ENCODE data around the gene GPR151. TPM values are rescaled to one million over a fixed set of nuclear protein-coding genes. Genes with fewer than 3 reads are reported as not detected.

The GPR151 gene
- total and polyA plus RNA-seq, 2 experiments from 2014 or later: 0.03 TPM; not detected in 1

DNA sequence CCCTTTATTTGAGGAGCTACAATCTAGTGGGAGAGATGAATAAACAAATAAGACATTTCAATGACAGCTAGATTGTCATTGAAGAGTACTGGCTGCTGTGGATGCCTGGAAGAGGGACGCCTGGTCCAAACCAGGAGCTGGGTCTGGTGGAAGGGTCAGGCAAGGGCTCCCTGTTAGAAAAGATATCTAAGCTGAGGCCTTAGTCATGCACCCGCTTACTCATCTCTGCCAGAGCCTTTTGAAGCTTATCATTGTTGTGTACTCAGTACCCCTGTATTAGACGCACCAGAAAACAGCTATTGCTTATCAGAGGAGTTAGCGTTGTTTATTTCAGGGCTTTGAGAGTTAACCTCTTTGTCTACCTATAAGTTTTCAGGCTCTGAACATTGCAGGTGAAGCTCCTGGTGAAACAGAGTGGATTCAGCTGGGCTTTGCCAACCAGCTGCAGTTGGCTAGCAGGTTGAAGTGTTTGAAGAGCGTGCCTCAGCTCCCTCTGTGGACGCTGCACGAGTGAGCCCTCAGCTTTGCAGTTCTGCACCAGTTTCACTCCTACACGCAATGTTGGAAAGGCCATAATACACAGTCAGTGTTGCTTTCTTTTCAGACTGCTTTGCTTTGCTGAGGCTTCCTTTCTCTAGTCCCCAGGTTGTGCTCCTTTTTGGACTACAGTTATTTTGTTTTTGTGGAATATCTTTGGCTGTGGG, 5.6 kb upstream of the GPR151 start:
- H2AFZ ChIP-seq: no peak overlapping the region
- H4K20me1 ChIP-seq (ENCODE audit: insufficient read depth, poor library complexity, severe bottlenecking): no peaks in the 10 kb centered on the region
- H3K4me3 ChIP-seq: no peak overlapping the region
- no peaks in the 10 kb centered on the region for H3K9me2 ChIP-seq (replicated peaks; ENCODE audit: insufficient read depth)
- H3K27ac ChIP-seq: peak overlapping the region; percentile 19
- no peak for DNase-seq (ENCODE audit: low spot score)
- H3K27me3 ChIP-seq: no peaks in the 10 kb centered on the region
- no peaks in the 10 kb centered on the region for H3K36me3 ChIP-seq (replicated peaks; ENCODE audit: insufficient read depth, low read depth)
- TF ChIP-seq EZH2 (IDR thresholded peaks at IDR 0.05; ENCODE audit: borderline replicate concordance): no peak
- no peak for TF ChIP-seq EZH2phosphoT487 (IDR thresholded peaks at IDR 0.05; ENCODE audit: low read depth, severe bottlenecking, unreplicated experiment)
- H3K9me3 ChIP-seq (ENCODE audit: low read depth): no peaks in the 10 kb centered on the region
- H3K4me1 ChIP-seq (ENCODE audit: insufficient read depth): peaks cover 8% of the 10 kb centered on the region
- no peaks in the 10 kb centered on the region for H3K79me2 ChIP-seq
- H3K4me2 ChIP-seq: no peak overlapping the region
- WGBS (ENCODE audit: low lambda C conversion rate, missing lambda C conversion rate): 46% methylated on average over 8 of the region's 8 CpGs

DNA sequence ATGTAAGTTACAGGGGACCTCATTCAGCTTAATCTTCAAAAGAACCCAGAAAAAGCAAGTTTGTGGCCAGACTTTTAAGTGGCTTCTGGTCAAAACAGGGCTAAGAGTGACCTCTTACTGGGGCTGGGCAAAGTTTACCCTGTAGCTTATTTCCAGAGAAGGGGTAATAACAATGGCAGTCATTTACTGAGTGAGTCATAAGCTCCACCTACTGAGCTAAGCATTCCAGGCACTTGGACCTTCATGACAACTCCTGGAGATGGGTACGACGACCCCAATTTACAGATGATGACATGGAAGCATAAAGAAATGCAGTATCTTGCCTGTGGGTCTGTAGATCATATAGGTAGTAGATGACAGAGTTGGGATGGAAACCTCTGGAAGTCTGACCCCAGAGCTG, 4.7 kb upstream of the GPR151 start:
- H3K4me2 ChIP-seq: no peak overlapping the region
- H3K4me3 ChIP-seq: no peak overlapping the region
- H3K27me3 ChIP-seq: no peaks in the 10 kb centered on the region
- DNase-seq (ENCODE audit: low spot score): peak; percentile 43
- no peaks in the 10 kb centered on the region for H3K79me2 ChIP-seq
- H3K4me1 ChIP-seq (ENCODE audit: insufficient read depth): peaks cover 8% of the 10 kb centered on the region
- no peak overlapping the region for H2AFZ ChIP-seq
- no peaks in the 10 kb centered on the region for H4K20me1 ChIP-seq (ENCODE audit: insufficient read depth, poor library complexity, severe bottlenecking)
- H3K9me2 ChIP-seq (replicated peaks; ENCODE audit: insufficient read depth): no peaks in the 10 kb centered on the region
- H3K9me3 ChIP-seq (ENCODE audit: low read depth): no peaks in the 10 kb centered on the region
- 67% methylated on average over 2 of the region's 2 CpGs for WGBS (ENCODE audit: low lambda C conversion rate, missing lambda C conversion rate)
- peak overlapping the region; percentile 55 for H3K27ac ChIP-seq
- no peak for TF ChIP-seq EZH2 (IDR thresholded peaks at IDR 0.05; ENCODE audit: borderline replicate concordance)
- TF ChIP-seq, protein P1, sequence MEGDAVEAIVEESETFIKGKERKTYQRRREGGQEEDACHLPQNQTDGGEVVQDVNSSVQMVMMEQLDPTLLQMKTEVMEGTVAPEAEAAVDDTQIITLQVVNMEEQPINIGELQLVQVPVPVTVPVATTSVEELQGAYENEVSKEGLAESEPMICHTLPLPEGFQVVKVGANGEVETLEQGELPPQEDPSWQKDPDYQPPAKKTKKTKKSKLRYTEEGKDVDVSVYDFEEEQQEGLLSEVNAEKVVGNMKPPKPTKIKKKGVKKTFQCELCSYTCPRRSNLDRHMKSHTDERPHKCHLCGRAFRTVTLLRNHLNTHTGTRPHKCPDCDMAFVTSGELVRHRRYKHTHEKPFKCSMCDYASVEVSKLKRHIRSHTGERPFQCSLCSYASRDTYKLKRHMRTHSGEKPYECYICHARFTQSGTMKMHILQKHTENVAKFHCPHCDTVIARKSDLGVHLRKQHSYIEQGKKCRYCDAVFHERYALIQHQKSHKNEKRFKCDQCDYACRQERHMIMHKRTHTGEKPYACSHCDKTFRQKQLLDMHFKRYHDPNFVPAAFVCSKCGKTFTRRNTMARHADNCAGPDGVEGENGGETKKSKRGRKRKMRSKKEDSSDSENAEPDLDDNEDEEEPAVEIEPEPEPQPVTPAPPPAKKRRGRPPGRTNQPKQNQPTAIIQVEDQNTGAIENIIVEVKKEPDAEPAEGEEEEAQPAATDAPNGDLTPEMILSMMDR (IDR thresholded peaks at IDR 0.05; ENCODE audit: poor library complexity): no peak
- no peak for TF ChIP-seq EZH2phosphoT487 (IDR thresholded peaks at IDR 0.05; ENCODE audit: low read depth, severe bottlenecking, unreplicated experiment)
- H3K36me3 ChIP-seq (replicated peaks; ENCODE audit: insufficient read depth, low read depth): no peaks in the 10 kb centered on the region

- Histone ChIP-seq H2AFZ (no peak overlapping the region), H3K9me2 (replicated peaks; ENCODE audit: insufficient read depth) (no peaks in the 10 kb centered on the region), H4K20me1 (ENCODE audit: insufficient read depth, poor library complexity, severe bottlenecking) (no peaks in the 10 kb centered on the region), H3K27me3 (no peaks in the 10 kb centered on the region), H3K9me3 (ENCODE audit: low read depth) (no peaks in the 10 kb centered on the region), H3K27ac (no peak overlapping the region), H3K4me1 (ENCODE audit: insufficient read depth) (peaks cover 8% of the 10 kb centered on the region), H3K4me2 (no peak overlapping the region), H3K79me2 (no peaks in the 10 kb centered on the region), H3K4me3 (no peak overlapping the region), H3K36me3 (replicated peaks; ENCODE audit: insufficient read depth, low read depth) (no peaks in the 10 kb centered on the region)
- 93% methylated on average over 2 of the region's 2 CpGs for WGBS (ENCODE audit: low lambda C conversion rate, missing lambda C conversion rate)
- no peak for DNase-seq (ENCODE audit: low spot score)
- TF ChIP-seq EZH2phosphoT487 (IDR thresholded peaks at IDR 0.05; ENCODE audit: low read depth, severe bottlenecking, unreplicated experiment): no peak
- TF ChIP-seq, protein P1 (IDR thresholded peaks at IDR 0.05; ENCODE audit: poor library complexity): no peak
- TF ChIP-seq EZH2 (IDR thresholded peaks at IDR 0.05; ENCODE audit: borderline replicate concordance): no peak
These were observed 3.6 kb upstream of the GPR151 start for GRCh38 chr5:146519554-146519953.

DNA sequence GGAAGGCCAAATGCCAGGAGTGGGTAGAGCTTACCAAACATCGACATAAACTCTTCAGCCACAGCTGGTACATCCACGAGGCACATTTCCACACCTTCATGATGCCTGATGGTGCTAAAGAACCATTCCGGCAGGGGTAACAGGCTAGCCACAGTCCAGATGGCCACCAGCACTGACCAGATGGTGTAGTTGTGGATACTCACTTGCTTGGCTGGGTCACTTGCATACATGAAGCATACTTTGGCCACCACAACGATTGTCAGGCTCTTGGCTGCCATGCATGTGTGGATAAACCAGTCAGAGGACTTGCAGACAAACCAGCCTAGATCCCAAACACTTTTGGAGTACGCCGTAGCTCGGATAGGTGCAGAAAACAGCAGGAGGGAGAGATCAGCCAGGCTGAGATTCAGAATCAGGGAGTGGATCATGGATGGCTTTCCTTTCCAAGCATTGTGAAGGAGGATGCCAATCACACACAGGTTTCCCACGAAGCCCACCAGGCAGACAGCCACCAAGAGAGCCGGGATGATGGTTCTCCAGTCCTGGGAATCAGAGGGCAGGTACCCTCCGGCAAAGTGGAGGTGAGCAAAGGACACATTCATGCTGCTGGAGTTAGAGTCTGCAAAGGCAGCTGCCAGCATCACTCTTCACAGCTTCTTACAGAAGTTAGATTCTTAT, 378 bp downstream of the GPR151 start:
- Histone ChIP-seq H3K79me2 (no peaks in the 10 kb centered on the region), H2AFZ (no peak overlapping the region), H4K20me1 (ENCODE audit: insufficient read depth, poor library complexity, severe bottlenecking) (no peaks in the 10 kb centered on the region), H3K27ac (no peak overlapping the region), H3K9me3 (ENCODE audit: low read depth) (no peaks in the 10 kb centered on the region), H3K4me2 (no peak overlapping the region), H3K4me3 (no peak overlapping the region), H3K36me3 (replicated peaks; ENCODE audit: insufficient read depth, low read depth) (no peaks in the 10 kb centered on the region), H3K9me2 (replicated peaks; ENCODE audit: insufficient read depth) (no peaks in the 10 kb centered on the region), H3K4me1 (ENCODE audit: insufficient read depth) (no peaks in the 10 kb centered on the region), H3K27me3 (no peaks in the 10 kb centered on the region)
- no peak for DNase-seq (ENCODE audit: low spot score)
- TF ChIP-seq EZH2phosphoT487 (IDR thresholded peaks at IDR 0.05; ENCODE audit: low read depth, severe bottlenecking, unreplicated experiment): no peak
- TF ChIP-seq, protein P1 (IDR thresholded peaks at IDR 0.05; ENCODE audit: poor library complexity): no peak
- no peak for TF ChIP-seq EZH2 (IDR thresholded peaks at IDR 0.05; ENCODE audit: borderline replicate concordance)
- 82% methylated on average over 10 of the region's 10 CpGs for WGBS (ENCODE audit: low lambda C conversion rate, missing lambda C conversion rate)

Measured in hepatocyte (in vitro differentiated cells).